GM19043 (cell line): ENCODE data around the gene JPT2.
A peak's percentile ranks its signal among the peaks of the same experiment; 100 is the strongest.

Experiments used
- ATAC-seq: cut with Tn5 transposase; IDR thresholded peaks from one replicate; pipeline ENCODE4 v1.9.1; 2021; ENCODE audit warnings: low read depth; ENCODE audit not compliant: unreplicated experiment

Gene JPT2, protein sequence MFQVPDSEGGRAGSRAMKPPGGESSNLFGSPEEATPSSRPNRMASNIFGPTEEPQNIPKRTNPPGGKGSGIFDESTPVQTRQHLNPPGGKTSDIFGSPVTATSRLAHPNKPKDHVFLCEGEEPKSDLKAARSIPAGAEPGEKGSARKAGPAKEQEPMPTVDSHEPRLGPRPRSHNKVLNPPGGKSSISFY

DNA sequence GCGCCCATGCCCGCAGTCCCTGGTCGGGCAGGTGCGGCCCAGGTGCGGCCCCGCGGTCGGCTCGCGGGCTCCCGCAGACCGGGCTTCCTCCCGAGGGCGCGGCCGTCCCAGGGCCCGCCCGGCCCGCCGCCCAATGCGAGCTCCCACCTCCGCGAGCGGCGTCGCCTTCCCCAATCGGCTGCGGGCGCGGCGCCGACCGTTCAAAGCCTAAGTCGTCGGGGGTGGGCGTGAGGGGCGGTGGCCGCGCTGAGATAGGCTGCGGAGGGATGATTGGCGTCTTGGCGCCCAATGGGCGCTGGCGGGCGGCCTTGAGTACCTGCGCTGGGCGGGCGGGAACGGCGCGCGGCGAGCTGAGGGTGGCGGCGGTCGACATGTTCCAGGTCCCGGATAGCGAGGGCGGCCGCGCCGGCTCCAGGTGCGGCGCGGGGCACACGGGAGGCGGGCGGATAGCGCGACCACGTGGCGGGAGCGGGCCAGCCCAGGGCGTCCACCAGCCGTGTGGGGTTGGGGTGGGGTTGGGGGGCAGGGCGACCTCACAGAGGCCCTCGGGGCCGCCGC lies at the start of gene JPT2:
TSS of gene JPT2 (plus strand) at position 338 of the 558 bp plus-strand sequence. CDS start at position 372, 34 bp downstream.
- peak; percentile 92 for ATAC-seq

DNA sequence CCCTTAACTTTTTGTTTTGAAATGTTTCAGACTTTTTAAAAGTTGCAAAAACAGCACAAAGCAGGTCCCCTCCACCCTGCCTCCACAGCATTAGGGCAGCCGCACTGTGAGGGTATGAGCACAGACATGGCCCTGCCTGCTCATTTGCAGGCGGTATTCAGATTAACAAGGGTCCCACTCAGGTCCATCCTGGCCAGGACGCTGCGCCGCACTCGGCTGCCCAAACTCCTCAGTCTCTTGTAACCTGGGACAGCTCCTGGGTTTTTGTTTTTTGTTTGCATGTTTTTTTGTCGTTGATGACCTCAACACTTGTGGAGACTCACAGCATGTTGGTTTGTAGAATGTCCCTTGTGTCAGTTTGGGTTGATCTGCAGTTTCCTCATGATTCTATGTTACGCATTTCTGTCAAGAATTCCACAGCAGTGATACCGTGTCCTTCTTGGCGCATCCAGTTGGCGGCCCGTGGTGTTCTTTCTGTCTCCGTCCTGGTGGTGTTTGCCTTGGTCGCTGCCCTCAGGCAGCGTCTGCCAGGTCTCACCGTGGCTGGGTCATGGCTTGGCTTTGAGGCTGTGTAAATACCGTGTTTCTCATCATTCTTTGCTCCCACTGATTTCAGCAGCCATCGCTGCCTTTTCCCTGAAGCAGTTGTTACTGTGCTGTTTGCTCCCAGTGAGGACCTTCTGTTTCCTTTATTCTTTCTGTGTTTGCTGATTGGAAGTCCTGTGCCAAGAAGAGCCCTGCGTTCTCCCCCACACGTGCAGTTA lies 47.4 kb upstream of the JPT2 start:
- no peak for ATAC-seq

DNA sequence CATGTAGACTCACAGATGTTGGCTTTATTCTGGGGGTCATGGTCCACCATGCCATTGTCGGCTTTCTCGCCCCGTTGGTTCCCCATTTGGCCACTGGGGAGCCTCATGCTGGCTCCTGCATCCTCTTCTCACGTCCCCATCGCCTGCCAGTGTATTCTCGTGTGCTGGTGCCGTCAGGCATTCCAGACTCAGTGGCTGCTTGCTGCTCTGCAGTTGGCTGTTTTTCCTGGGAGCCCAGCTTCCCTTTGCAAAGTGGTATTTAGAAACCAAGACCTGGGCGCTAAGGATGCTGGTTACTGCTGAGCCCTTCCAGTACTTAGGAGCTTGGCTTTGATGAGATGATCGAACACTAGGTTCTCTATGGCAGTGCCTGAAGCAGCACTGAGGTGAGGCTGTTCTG lies 46.8 kb upstream of the JPT2 start:
- no peak for ATAC-seq

DNA sequence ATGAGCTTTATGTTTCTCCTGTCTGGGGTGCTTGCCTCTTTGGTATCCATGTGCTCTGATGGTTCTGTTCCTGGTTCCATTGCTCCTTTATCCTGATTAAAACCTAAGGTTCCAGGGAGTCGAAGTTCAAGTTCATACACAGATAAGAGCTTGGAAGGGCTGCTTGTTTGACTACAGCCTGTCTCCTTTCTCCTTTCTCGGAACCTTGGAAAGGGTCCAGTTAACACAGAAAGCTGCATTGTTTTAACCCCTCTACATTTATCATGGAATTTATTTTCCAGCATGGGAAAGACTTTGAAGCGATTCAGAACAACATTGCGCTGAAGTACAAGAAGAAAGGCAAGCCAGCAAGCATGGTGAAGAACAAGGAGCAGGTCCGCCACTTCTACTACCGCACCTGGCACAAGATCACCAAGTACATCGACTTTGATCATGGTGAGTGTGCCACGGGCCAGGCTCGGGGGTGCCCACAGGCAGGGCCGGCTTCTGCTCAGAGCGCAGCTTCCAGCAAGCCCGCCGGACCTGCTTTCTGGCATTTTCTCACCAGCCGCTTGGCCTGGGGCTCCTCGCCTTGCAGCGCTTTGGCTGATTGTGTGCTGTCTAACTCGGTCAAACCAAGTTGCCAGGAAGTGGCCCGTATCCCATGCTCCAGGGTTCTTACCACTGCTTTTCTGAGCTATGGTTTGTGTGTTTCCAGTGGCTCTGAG lies 46.0 kb upstream of the JPT2 start:
- ATAC-seq = no peak

DNA sequence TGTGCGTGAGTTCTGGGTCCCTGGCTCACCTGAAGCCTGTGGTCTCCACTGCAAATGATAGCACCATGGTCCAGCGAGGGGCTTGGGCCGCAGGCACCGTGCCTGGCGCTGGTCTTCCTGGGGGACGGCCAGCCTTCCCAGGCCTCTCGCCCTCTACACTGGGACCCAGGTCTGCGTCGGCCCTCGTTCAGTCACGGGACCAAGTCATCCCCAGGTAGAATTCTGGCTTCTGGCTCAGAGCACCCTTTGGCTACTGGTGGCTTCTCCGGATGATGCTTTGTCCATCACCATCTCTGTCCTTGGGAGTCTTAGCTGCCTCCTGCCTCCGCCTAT lies 45.5 kb upstream of the JPT2 start:
- no peak for ATAC-seq

DNA sequence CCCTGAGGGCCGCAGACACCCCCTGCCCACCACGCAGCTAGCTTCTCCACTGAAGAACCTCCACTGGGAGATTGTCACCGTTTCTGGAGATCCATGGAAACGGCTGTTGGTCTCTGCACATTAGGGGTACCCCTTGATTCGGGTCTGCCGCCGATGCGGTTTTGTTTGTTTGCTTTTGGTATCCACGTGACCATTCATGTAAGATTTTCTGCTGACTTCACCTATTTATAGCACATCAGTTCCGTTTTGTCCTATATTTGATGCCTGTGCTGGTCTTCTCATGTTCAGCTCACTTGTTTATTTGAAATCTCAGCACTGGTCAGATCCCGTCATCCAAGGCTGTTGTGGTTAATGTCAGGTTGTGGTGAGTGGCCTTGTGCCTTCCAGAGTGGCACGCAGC lies 44.8 kb upstream of the JPT2 start:
- no peak for ATAC-seq

DNA sequence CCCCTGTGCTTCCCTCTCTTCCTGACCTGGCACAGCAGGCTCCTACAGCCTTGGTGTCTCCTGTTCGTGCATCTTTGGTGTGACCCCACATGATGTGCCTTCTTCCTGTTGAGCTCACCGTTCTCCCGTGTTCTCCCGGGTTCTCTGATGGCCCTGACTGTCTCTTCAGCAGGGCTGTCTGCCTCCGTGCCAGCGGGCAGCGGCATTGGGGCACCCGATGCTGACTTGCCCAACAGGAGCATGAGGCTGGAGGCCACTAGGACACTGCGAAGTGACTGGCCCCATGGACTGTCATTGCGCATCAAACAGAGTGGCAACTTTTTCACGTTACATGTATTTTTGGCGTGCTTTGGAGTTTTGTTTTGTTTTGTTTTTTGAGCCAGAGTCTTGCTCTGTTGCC lies 43.5 kb upstream of the JPT2 start:
- no peak for ATAC-seq

DNA sequence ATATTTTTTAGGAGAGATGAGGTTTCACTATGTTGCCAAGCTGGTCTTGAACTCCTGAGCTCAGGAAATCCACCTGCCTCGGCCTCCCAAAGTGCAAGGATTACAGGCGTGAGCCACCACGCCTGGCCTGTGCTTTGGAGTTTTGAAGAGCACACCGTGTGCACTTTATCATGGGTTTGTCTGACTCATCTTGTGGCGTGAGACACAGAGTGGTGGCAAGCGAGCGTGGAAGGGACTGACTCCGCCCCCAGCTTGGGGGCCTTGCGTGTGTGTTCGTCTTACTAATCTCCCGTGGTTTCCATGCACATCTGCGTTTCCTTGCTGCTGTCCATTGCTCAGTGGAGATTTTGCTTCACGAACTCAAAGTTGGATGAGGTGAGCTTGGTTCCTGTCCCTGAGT lies 43.0 kb upstream of the JPT2 start:
- no peak for ATAC-seq

DNA sequence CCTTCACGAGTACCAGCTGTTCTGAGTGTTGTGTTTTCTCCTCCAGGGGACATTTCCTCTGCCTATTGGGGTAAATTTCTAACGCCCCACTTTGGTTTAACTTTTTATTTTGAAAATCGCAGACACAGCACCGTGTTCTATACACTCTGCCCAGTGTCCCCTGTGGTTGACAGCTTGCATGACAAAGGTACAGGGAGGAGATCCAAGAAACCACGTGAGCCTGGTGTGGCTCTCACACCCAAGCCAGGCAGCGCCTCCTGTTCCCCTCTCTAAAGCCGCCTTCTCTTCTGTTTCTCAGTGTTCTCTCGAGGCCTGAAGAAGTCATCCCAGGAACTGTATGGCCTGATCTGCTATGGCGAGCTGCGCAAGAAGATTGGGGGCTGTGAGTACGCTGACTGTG lies 40.6 kb upstream of the JPT2 start:
- ATAC-seq = no peak

DNA sequence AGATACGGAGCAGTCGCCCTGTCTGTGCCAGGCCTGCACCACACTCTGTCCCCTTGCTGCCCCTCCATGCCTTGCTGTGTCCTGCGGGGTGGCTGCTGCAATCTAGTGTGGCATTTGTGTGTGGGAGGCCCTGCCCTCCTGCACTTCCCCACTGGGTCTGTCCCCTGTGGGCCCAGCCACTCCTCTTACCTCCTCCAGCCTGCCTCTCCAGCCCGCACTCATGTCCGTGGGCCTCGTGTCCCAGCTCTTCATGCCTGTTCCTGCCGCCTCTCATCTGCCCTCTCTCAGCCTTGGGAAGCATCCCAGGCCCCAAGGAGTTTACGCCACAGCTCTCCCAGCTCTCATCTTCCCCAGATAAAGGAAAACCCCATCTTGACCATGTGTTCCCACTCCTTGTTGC lies 39.3 kb upstream of the JPT2 start:
- ATAC-seq = no peak

DNA sequence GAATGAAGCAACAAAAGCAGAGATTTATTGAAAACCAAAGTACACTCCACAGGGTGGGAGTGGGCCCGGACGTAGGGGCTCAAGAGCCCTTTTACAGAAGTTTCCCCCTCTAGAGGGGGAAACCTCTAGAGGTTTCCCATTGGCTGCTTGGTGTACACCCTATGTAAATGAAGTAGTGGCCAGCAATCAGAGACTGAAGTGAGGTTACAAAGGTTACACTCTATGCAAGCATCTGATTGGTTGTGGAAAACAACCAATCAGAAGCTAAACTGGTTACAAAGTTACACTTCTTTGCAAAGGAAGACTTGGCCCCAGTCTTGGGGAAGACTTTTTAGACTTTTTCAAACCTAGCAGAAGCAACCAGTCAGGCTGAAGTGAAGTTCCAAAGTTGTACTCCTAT lies 38.8 kb upstream of the JPT2 start:
- no peak for ATAC-seq

DNA sequence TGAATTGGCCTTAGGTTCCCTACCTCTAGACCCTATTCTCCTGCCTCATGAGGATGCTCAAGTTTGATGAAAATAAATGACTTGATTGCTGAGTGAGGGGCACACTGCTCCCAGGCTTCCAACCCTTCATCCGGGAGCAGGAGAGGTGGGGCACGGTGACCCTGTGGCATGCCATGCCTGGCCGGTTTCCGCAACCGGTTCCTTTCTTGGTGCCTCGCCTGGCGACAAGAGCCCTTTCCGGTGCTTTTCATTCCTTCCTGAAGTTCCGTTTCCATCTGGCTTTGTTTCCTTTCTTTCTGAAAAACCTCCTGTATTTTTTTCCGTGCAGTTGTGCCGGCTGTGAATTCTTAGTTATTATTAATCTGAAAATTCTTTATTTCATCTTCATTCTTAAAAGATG lies 38.2 kb upstream of the JPT2 start:
- no peak for ATAC-seq

DNA sequence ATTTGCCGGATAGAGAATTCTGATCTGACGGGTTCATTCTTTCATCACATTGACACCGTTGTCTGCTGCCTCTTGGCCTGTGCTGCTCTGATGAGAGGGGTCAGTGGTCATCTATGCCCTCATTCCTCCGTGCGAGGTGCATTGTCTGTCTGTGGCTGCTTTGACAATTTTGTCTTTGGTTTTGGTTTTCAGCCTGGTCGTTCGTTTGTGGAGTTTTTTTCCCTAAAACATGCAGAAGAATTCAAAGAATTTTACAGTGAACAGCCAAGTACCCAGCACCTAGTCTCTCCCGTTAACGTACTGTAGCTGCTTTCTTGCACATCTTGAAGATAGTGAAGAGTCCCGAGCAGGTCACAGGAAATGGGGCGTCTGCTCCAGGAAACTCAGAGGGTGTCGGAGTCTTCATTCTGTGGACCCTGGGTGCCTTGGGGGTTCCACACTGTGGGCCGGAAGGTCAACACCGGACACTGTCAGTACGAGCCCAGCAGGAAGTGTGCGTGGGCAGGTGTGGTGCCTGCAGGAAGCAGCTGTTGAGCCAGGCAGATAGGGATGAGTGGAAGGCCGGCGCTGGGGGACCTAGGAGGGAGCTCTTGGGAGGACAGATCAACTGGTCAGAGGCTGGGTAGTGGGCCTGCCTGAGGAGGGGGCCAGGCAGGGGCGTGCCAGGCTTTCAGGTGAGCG lies 37.7 kb upstream of the JPT2 start:
- no peak for ATAC-seq

DNA sequence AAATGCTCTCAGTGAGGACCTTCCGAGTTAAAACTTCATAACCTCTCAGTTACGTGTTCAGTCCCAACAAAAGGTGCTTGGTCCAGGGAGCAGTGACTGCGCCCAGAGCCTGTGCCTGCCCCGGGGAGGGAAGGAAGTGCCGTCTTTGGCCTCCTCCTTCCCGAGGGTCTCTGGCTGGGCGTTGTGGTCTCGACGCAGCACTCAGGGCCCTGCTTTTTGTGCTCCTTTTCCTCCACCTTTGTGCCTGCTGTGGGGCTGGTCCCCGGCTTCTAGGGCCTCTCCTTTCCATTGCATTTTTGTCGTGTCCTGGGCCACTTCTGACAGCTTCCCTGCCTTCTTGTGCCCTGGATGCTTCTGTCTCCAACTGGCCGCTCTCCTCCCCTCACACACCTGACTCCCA lies 36.8 kb upstream of the JPT2 start:
- no peak for ATAC-seq

DNA sequence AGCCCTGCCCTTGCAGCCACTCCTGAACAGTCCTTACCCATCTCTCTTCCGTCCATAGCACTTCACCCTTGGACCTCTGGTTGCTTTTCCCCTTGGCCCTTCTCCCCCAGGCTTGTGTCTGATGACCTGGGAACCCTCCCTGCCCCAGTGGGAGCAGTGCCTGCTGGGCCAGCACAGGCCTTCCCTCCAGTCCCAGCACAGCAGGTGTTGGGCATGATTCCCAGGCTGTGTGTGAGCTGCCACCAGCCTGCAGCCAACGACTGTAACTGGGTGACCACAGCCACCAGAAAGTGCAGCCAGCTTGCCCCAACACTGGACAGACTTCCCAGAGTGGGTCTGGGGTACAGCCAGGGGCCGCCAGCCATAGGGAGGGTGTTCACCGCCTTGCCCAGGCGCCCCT lies 35.9 kb upstream of the JPT2 start:
- ATAC-seq = no peak

DNA sequence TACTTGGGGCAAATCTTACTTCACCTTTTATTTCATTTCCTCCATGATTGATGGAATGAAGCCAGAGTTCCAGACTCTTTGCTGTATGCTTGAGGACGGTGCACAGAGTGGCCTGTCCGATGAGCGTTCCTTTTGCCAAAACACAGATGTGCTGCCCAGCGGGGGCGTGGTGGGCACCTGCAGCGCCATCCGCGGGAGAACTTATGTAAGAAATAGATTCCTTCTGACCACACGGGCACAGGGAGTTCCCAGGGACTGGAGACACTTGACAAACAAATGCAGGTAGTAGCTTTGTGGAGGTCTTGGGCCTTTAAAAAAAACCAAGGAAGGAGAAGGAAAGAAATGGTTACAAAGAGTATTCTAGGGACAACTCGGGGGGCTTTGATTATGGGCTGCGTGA lies 35.3 kb upstream of the JPT2 start:
- no peak for ATAC-seq

DNA sequence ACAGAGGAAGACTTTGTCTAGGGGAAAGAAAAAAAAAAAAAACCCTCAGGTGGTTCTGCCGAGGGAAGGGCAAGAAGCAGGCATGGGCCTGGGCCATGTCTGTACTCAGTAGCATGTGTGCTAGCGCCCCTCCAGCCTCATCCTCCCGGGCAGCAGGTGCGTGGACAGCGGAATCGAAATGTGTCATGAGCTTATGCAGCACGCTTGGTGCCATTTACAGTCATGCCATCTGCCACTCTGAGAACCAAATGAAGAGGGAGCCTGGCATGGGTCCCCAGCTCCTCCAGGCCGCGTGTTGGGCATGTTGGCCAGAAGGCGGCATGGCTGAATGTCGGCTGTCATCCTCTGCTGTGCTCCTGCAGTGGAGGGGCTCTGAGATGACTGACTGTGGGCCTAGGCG lies 34.6 kb upstream of the JPT2 start:
- no peak for ATAC-seq

DNA sequence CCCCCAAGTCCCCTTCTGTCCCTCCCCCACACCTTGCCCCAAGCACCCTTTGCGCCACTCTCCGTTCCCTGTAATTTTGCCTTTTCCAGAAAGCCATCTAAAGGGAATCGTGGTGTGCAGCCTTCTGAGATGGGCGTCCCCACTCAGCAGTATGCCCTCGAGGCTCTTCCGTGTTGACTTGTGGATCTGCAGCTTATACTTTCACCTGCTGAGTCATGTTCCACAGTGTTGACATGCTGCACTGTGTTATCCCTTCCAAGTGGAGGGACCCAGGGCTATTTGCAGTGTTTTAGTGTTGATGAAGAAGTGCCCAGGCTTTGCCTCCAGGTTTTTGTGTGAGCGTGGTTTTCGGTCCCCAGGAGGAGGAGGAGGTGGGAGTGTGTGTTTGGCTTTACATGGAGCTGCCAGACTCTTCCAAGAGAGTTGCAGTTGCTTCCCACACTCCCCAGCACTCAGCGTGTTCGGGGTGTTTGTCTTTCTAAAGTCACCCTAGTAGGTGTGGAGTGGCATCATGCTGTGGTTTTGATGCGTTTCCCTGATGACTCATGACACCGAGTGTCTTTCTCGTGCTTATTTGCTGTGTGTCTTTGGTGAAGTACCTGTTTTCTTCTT lies 32.1 kb upstream of the JPT2 start:
- no peak for ATAC-seq

DNA sequence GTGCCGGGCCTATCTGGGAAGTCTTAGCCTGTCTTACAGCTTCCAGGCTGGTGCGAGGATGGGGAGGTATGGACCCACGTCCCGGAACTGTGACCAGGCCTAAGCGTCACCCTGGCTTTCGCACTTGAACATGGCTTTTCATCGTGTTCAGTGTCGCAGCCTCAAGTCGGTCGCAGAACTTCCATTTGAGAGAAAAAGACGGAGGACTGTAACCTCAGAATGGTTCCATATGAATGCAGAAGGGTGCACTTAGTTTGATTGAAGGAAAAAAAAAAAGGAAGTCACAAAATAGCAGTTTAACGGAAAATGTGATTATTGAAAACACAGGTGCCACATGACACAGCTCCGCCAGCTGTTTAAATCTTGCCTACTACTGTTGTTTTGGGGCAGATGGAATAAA lies 30.2 kb upstream of the JPT2 start:
- ATAC-seq = no peak

DNA sequence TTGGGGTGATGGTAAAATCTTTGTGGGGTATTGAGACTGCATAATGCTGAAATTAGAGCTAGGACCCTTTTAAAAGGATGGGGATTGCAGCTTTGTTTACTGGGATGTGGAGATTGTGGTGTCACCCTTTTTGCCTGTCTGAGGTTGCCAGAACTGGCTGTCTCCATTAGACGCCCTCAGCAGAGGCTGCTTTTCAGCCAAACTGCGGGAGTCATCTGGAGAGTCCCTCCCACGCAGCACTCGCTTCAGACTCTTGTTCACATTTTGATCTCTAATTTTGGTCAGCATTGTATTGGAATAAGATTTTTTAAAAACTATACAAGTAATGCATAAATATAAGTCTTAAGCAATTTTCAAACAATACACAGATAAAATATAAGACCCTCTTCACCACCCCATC lies 27.9 kb upstream of the JPT2 start:
- no peak for ATAC-seq
